Stimulated activated CD8-positive, alpha-beta memory T cell treated with anti-CD3 and anti-CD28 coated beads, Interleukin-4, amount 100 ng/mL, for 1 hour (primary cell): Measurements from ENCODE around the gene MRTFA.
"Not testable (repeated sequence)": the region's sequence is repeated elsewhere in the genome, so short reads cannot be mapped to it uniquely, and the experiment has no call there.

ENCODE experiments used
- DNase-seq, 2 donors: peaks; one replicate each; pipeline ENCODE4 v3.0.0-alpha.2; 2020; ENCODE audit warnings: low read depth in 2 of 2, low spot score in 1 of 2

MRTFA gene

GRCh38 chr22:40500465-40500786 lies 136.1 kb downstream of the MRTFA start:
- not testable (repeated sequence) for DNase-seq

GRCh38 chr22:40499209-40499623 lies 137.3 kb downstream of the MRTFA start:
- DNase-seq: no peak

GRCh38 chr22:40498420-40499208 lies 137.9 kb downstream of the MRTFA start:
- DNase-seq: no peak

GRCh38 chr22:40493441-40493840 lies 143.1 kb downstream of the MRTFA start:
- no peak for DNase-seq

GRCh38 chr22:40491990-40492631 lies 144.4 kb downstream of the MRTFA start:
- no peak for DNase-seq

- DNase-seq: no peak
Measured at GRCh38 chr22:40487663-40488249, 148.8 kb downstream of the MRTFA start.

- DNase-seq: no peak
Measured at GRCh38 chr22:40486962-40487602, 149.4 kb downstream of the MRTFA start.

- DNase-seq: no peak
Measured at GRCh38 chr22:40485813-40486667, 150.5 kb downstream of the MRTFA start.

- DNase-seq: no peak
Measured at GRCh38 chr22:40484906-40485669, 151.4 kb downstream of the MRTFA start.

GRCh38 chr22:40482886-40483285 lies 153.6 kb downstream of the MRTFA start:
- DNase-seq: no peak

- no peak for DNase-seq
Measured at GRCh38 chr22:40482391-40482790, 154.1 kb downstream of the MRTFA start.

GRCh38 chr22:40480996-40481395 lies 155.5 kb downstream of the MRTFA start:
- DNase-seq: no peak

- DNase-seq: no peak
Measured at GRCh38 chr22:40479887-40480538, 156.5 kb downstream of the MRTFA start.

- DNase-seq: no peak
Measured at GRCh38 chr22:40479126-40479800, 157.3 kb downstream of the MRTFA start.

GRCh38 chr22:40478338-40479125 lies 158.0 kb downstream of the MRTFA start:
- DNase-seq: no peak

- DNase-seq: no peak
Measured at GRCh38 chr22:40477683-40478337, 158.7 kb downstream of the MRTFA start.

- DNase-seq: no peak
Measured at GRCh38 chr22:40476341-40476740, 160.2 kb downstream of the MRTFA start.

- DNase-seq: no peak
Measured at GRCh38 chr22:40473703-40474102, 162.8 kb downstream of the MRTFA start.
